OCI-LY7 (cell line): ENCODE results near the gene TBC1D8. TPM values are rescaled to one million over a fixed set of nuclear protein-coding genes. Genes with fewer than 3 reads are reported as not detected.

Experiments used
- BruUV-seq: library from RNA; stranded (reverse); fragments of 400-500 nt; replicated peaks from 2 replicates; lab custom pipeline; 2021; lab: Mats Ljungman, UMichigan
- CTCF ChIA-PET: fragments of 300-600 bp; sonication (Branson Sonifier 250); formaldehyde crosslinking; loops from one replicate; lab custom pipeline; 2022; ENCODE audit warnings: antibody characterized with exemption; ENCODE audit not compliant: unreplicated experiment; lab: Charles Lee
- POLR2A ChIA-PET: fragments of 300-600 bp; sonication (Branson Sonifier 250); formaldehyde crosslinking; loops from one replicate; lab custom pipeline; 2022; ENCODE audit warnings: antibody characterized with exemption; lab: Charles Lee
- DNase-seq: peaks from one replicate; pipeline ENCODE4 v3.0.0-alpha.2; 2015; ENCODE audit warnings: low spot score
- H2AFZ ChIP-seq: fragments of 200-600 bp; sonication (generic), shearing (Covaris generic); 2 replicates; pipeline ENCODE4 v1.6.1; 2014; ENCODE audit warnings: mild to moderate bottlenecking, antibody characterized with exemption, low read length, moderate library complexity
- H3K27ac ChIP-seq: fragments of 200-600 bp; sonication (generic); 2 replicates; pipeline ENCODE4 v1.5.1; 2014; ENCODE audit warnings: mixed run types, low read depth, mild to moderate bottlenecking, moderate library complexity, low read length, inconsistent platforms; ENCODE audit not compliant: poor library complexity, severe bottlenecking
- H3K36me3 ChIP-seq: fragments of 200-600 bp; sonication (generic); 2 replicates; pipeline ENCODE4 v1.6.1; 2014; ENCODE audit warnings: mild to moderate bottlenecking, antibody characterized with exemption, low read length, moderate library complexity, mixed read lengths; ENCODE audit not compliant: insufficient read depth
- H3K4me1 ChIP-seq: fragments of 200-600 bp; sonication (generic); 2 replicates; pipeline ENCODE4 v1.5.1; 2014; ENCODE audit warnings: mild to moderate bottlenecking, low read length; ENCODE audit not compliant: insufficient read depth, poor library complexity, severe bottlenecking
- H3K4me2 ChIP-seq: fragments of 200-600 bp; sonication (generic); 2 replicates; pipeline ENCODE4 v1.6.1; 2014; ENCODE audit warnings: mild to moderate bottlenecking, low read length
- H3K4me3 ChIP-seq: fragments of 200-600 bp; sonication (generic); 2 replicates; pipeline ENCODE4 v1.5.1; 2014; ENCODE audit warnings: mild to moderate bottlenecking, low read depth, low read length; ENCODE audit not compliant: poor library complexity, severe bottlenecking
- H3K79me2 ChIP-seq: fragments of 200-600 bp; sonication (generic); 2 replicates; pipeline ENCODE4 v1.6.1; 2016; ENCODE audit warnings: low read depth, mild to moderate bottlenecking, low read length, moderate library complexity, mixed read lengths; ENCODE audit not compliant: insufficient read depth
- H3K9me2 ChIP-seq: fragments of 200-600 bp; sonication (generic); 2 replicates; pipeline ENCODE4 v1.6.1; 2016; ENCODE audit warnings: mild to moderate bottlenecking, low read length, mixed read lengths; ENCODE audit not compliant: insufficient read depth
- H3K9me3 ChIP-seq: fragments of 200-600 bp; sonication (generic); 2 replicates; pipeline ENCODE4 v1.6.1; 2014; ENCODE audit warnings: mild to moderate bottlenecking, mixed run types, low read length, mixed read lengths
- H4K20me1 ChIP-seq: fragments of 200-600 bp; sonication (generic); 2 replicates; pipeline ENCODE4 v1.6.1; 2014; ENCODE audit warnings: mild to moderate bottlenecking, antibody characterized with exemption, low read length, moderate library complexity, mixed read lengths; ENCODE audit not compliant: insufficient read depth
- CTCF ChIP-seq: fragments of 200-600 bp; sonication (generic); conservative IDR thresholded peaks from 2 replicates; pipeline ENCODE4 v1.5.1; 2014; ENCODE audit warnings: mild to moderate bottlenecking, antibody characterized with exemption, low read length, moderate library complexity, mixed read lengths
- EZH2phosphoT487 ChIP-seq: fragments of 200-600 bp; sonication (generic); IDR thresholded peaks from 2 replicates; pipeline ENCODE4 v1.6.1; 2018; ENCODE audit warnings: low read depth, borderline replicate concordance, mild to moderate bottlenecking, mixed run types, antibody characterized with exemption, low read length, moderate library complexity, mixed read lengths
- intact Hi-C: fragments of 100-400 bp; cut with micrococcal nuclease; formaldehyde crosslinking; loops from one replicate; pipeline ENCODE4 v1.10.0; 2022; ENCODE audit not compliant: unreplicated experiment
- total RNA-seq, 2 experiments: library from RNA; depleted of rRNA in 1 of 2; stranded (reverse); fragments of >200 nt in 1 of 2; shearing (Covaris generic) in 1 of 2; gene quantifications; 2 replicates each; pipeline ENCODE4 v1.2.3, GENCODE V29; 2014 to 2022

The TBC1D8 gene
- total RNA-seq, 2 experiments from 2014 or later: 0.22 to 0.49 TPM

- no TSS peak for BruUV-seq
- no peak for DNase-seq
- POLR2A ChIA-PET: interaction anchor here (1.5 kb wide), 1 partner anchor 11 kb away, joined by 3 read pairs; no protein-coding TSS in a partner anchor
- H3K36me3 ChIP-seq: peaks cover 66% of the 10 kb centered on the region
- TF ChIP-seq CTCF: no peak
- no peak for TF ChIP-seq EZH2phosphoT487
- H2AFZ ChIP-seq: no peak overlapping the region
- CTCF ChIA-PET: no interaction called here
- no peaks in the 10 kb centered on the region for H3K4me1 ChIP-seq
- H3K4me2 ChIP-seq: no peak overlapping the region
- no peaks in the 10 kb centered on the region for H3K79me2 ChIP-seq
- H3K4me3 ChIP-seq: no peak overlapping the region
- H3K27ac ChIP-seq: no peak overlapping the region
- H3K9me3 ChIP-seq: no peaks in the 10 kb centered on the region
- intact Hi-C loops: no loop called here
- no peaks in the 10 kb centered on the region; the same call in 1 of the 2 replicates for H4K20me1 ChIP-seq
- no peaks in the 10 kb centered on the region for H3K9me2 ChIP-seq
Observed at GRCh38 chr2:101014264-101014857, 136.8 kb downstream of the TBC1D8 start.

GRCh38 chr2:101012706-101013181 is 138.4 kb downstream of the TBC1D8 start:
- Histone ChIP-seq H3K79me2 (no peaks in the 10 kb centered on the region), H3K9me2 (no peaks in the 10 kb centered on the region), H3K27ac (no peak overlapping the region), H4K20me1 (peaks cover 2% of the 10 kb centered on the region), H3K4me3 (no peak overlapping the region), H3K9me3 (no peaks in the 10 kb centered on the region), H2AFZ (no peak overlapping the region), H3K4me1 (no peaks in the 10 kb centered on the region), H3K4me2 (no peak overlapping the region), H3K36me3 (peaks cover 73% of the 10 kb centered on the region)
- DNase-seq: peak; percentile 47
- ChIA-PET POLR2A (interaction anchor here (1.4 to 1.5 kb wide), 2 partner anchors 10 to 13 kb away, joined by 3 to 5 read pairs; partner anchors contain the start of gene RPL31), CTCF (interaction anchor here (0.9 kb wide), 1 partner anchor 9 kb away, joined by 3 read pairs; no protein-coding TSS in a partner anchor)
- BruUV-seq: no TSS peak
- intact Hi-C loops: loop anchor here (1.0 kb wide), 1 partner anchor 140 kb away; no protein-coding TSS in a partner anchor
- TF ChIP-seq EZH2phosphoT487 (no peak), CTCF (peak; percentile 92)
